Measurements from ENCODE around the gene RNF14. TPM values are rescaled to one million over a fixed set of nuclear protein-coding genes. Genes with fewer than 3 reads are reported as not detected.

Gene RNF14
- polyA plus RNA-seq, 3 donors, result 54.8 to 65.4 (median 55.5) TPM

DNA sequence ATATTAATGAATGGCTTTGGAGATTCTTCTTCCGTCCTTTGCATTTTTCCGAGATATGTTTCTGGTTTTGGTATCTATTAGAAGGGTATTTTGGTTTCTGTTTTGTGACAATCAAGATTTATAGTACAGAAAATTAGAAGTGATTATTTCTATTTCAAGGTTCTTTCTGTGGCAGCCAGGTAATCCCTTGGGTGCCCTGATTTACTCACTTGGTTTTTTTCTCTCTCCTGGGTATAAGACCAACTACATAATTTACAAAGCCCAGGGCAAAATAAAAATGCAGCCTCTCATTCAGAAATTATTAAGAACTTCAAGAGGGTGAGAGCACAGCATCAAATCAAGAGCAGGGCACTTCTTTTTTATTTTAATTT is 2.0 kb upstream of the RNF14 start:
- no peak for DNase-seq

DNA sequence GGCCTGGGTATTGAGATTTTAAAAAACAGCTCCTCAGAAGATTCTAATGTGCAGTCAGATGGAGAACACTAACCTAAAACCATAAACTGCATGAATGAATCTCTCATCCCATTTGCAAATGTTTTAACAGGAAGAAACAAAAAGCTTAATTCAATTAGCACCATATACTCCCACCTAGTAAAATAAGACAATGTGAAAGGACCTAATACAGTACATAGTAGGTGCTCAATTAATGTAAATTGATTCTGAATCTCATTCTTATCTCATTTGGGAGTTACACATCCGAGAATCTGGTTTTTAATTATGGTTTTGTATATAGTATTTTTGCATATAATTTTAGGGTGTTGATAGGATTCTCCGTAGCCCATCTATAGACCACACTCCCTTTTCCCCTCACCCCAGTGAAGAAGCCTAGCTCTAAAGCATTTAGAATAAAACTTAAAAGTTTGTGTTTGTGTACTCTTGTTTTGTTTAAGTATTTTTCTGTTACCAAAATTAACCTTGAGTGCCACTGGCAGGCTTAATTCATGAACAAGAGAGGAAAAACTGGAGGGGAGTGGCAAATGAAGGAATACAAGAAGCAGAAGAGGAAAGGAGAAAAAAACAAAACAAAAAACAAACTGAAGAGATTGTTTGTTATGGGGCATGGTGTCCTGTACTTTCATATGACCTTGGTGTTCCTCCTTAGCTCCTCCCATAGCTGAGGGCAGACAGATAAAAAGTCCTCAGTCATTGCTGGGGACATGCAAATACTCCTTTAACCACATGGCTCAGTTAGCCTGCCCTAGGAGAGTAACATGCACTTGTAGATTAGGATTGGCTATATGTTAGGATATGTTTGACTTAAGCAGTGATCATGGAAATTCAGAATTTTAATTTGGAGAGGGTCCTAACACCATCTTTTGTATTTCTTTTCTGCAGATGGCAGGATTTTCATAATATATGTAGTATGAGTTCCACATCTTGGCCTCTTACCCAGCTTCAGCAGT is 1.2 kb downstream of the RNF14 start:
- no peak for DNase-seq

DNA sequence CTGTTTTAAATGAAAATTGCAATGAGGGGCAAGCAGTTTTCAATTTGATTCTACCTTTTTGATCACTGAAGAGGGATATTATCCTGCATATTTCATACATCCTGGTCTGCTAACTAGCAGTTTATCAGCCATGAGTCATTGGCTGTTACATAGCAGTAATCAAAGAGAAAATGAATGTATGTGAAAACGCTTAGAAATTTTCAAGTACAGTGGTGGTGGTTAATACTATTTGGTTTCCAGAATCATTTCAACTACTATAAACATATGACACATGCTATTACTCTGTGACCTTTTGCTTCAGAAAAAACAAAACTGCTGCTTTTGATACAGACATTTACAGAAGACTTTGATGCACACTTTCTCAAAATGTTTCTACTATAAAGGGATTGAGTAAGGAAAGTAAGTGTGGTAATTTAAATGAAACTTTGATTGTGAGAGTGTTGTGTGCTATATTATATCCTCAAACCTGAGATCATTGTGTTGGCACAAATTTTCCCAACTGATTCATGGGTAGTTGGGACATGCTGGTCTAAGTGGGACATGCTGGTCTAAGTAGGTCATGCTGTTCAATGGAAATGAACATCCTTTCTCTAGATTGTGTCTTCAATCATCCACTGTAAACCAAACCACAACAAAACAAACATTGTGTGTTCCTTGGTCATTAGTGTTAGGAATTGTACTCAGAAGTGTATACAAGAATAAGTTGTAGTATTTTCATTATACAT is 5.1 kb downstream of the RNF14 start:
- no peak for DNase-seq

DNA sequence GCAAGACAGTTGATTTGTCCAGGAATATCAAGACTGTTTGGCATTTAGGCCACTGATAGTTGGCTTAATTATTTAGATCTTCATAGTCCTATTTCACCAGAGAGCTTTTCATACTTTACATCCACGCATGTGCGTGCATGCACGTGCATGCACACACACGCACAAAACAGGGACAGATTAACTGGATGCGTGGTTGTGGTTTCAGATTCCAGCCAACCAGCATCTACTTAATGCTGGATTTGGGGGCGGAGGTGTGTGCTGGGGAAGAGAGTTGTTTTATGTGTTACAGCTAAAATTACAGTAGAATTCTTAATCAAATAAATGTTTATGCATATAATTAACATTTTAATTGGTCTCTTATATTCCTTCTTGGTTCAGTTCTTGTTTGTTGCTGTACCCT is 7.3 kb downstream of the RNF14 start:
- DNase-seq, result no peak

DNA sequence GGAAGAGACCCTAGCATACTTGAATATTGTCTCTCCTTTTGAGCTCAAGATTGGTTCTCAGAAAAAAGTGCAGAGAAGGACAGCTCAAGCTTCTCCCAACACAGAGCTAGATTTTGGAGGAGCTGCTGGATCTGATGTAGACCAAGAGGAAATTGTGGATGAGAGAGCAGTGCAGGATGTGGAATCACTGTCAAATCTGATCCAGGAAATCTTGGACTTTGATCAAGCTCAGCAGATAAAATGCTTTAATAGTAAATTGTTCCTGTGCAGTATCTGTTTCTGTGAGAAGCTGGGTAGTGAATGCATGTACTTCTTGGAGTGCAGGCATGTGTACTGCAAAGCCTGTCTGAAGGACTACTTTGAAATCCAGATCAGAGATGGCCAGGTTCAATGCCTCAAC is 9.5 kb downstream of the RNF14 start:
- DNase-seq, result no peak

DNA sequence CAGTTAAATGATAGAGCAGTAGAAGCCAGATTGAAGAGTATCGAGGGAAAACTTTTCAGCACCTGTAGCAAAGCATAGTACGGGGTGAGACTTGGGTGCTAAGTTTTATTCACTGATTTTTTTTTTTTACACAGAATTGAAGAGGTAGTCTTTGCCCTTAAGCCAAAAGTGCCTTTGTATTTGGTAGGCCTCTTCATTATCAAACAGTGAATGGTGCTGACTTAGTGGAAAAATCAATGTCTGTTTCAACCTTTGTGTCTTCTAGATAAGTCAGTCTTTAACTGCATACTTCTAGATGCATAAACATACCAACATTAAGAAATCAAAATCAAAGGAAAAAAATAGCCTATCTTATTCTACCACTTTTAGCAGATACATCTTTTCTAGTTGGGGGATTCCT is 13.7 kb downstream of the RNF14 start:
- no peak for DNase-seq

DNA sequence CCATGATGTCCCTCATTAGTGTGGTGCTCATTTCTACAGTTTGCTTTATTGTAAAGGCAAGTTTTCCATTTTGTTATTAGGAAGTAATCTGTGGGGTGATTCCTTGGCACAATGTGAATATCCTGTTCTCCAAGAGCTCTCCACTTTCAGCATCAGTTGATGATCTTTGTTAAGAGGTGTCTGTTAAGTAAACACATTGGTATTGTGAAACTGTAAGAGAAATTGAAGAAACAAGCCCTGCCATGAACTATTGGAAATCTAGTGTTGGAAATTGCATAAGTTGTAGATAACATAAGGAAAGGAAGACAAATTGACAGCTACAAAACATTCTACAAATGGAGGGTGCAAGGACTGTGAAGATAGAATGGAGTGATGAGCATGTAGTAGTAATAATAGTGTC is 17.2 kb downstream of the RNF14 start:
- DNase-seq, result no peak

DNA sequence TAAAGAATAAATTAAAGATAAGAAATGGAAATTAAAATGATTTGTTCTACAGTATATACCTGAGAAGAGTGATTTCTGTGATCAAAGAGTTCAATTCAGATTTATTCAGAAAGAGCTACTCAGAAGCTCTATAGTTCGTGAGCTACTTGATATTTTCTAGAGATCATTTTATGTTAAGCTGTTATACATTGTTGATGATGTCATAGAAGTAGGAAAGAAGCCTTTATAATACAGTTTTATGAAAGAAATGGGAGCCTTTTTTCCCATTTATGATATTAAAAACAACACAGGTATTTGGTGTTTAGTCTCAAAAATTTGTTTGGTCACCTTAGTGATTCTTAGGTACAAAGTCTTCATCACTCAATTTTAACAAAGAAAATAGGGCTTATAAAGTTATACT is 20.8 kb downstream of the RNF14 start:
- no peak for DNase-seq

DNA sequence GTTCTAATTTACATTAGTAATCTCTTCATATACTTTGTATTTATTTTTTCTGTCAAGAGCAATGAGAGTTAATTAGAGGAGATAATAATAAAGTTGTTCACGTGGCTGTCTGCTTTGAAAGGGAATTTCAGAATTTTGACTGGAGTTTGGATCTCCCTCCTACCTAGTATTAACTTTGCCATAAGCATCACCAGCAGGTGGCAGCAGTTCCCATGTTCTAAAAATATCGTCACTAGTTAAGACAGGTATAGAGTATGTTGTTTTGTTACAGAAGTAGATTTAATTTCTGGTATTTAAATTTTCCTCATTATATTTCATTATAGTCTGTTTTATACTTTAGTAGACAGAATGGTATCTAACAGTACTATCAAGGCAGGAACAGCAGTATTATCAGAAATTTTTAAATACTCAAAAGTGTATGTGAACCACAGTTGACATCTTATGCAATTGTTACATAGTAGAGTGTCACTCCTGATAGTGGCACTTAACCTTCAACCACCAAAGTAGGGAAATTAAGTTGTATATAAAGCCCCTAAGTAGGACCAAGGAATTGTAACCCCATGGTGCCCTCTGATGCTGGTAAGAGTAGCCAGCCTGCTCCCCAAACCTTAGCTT is 23.6 kb downstream of the RNF14 start:
- DNase-seq, result peak; percentile 65

DNA sequence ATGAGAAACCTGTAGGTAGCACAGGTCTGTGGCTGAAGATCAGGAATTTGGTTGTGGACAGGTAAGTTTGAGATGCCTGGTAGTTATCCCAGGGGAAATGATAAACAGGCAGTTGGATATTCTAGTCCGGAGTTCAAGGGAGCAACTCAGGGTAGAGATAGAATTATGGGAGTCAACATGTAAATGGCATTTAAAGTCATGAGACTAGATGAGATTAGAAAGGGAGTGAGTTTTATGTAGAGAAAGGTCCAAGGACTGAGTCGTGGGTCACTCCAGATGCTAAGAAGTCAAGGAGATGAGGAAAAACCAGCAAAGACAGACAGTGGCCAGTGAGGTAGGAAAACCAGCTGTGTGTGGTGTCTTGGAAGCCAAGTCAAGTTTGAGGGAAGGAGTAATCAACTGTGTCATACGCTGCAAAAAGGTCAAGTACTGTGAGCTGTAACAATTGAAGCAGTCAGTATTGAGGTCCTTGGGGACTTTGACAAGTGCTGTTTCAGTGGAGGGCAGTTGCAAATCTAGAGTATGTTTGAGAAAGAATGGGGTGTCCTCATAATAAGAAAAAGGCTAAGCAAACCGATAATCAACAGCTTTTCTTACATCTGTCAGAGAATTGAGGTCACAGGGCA is 25.7 kb downstream of the RNF14 start:
- no peak for DNase-seq

DNA sequence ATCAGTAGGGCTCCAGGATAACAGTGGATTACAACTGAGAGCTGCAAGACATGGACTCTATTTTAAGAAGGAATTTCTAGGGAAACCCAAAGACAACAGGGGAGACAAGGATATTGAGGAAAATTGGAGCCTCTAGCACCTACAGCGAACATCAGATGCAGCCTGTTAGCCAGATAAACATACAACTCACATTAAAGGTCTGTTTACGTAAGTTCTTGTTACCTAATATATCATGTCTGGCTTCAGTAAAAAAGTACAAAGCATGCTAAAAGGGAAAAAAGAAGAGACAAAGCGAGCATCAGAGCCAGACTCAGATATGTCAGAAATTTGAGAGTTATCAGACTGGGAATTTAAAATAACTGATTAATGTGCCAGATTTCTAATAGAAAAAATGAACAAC is 26.8 kb downstream of the RNF14 start:
- peak; percentile 15 for DNase-seq

DNA sequence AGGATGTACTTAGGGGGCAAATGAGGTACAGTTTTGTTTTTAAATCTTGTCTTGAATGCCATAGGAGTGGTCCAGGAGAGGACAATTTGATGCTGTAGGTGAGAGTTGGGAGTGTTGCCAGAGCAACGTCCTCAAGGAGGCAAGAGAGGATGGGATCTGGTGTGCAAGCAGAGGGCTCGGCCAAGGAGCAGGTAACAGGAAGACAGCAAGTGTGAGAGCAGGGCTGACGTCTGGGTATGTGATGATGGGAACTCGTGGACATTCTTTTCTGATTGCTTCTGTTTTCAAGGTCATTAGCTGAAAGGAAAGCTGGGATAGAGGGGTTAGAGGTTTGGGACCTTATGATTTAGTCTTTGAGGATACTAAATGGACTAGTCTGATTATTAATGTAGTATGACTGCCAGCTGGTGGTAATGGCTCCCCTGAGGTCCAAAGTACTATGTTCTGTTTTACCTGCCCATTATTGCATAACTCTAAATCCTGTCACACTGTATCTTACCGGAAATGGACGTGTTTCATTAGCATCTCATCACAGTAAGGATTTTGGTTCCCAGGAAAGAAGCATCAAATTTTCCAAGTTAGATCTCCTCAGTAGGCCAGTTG is 28.6 kb downstream of the RNF14 start:
- DNase-seq, result no peak

DNA sequence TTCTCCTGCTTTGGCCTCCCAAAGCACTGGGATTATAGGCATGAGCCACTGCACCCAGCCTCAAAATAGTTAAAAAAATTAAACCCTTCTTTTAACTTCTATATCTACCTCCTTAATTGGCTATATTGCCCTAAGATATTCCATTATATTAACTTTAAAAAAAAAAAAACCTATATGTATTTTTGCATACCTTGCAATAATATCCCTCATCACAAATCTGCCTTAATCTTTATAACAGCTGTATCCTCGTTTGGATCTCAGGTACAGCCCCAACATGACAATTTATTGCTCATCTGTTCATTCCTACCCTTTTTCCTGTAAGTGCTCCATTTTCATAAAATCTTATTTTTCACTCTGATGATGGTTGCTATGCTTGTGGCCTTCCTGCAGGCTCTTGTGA is 31.3 kb downstream of the RNF14 start:
- DNase-seq, result no peak

DNA sequence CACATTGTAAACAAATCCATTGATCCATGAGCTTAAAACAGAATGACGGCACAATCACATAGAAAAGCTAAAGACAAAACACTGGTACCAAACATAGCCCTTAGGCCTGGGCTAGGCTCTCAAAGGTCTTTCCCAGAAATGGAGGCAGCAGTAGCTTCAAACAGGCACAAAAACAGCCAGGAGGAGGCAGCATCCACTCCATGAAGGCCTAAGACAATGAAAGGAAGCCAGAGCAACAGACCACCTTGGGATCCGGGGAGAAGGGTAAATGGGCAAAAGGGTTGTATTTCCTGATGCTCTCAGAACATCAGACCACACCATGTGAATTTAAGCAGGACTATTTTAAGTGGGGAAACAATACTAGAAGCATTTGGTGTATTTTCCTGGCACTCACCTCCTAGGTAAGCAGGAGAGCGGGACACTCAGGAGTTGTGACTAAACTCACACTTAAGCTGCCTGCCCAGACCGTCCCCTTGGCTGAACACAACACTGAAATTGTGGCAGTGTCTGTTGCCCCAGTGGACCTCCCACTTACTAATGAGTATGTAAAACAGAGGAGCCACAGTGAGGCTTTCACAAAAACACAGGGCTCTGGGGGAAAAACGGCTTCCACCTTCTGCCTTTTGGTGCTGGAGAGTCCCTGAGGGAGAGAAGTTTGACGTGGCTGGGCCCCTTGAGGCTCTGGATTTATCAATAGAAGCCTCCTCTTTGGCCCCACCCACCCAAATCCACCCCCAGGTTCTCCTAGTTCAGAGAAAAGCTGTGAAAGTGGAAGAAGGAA is 32.0 kb downstream of the RNF14 start:
- no peak for DNase-seq

DNA sequence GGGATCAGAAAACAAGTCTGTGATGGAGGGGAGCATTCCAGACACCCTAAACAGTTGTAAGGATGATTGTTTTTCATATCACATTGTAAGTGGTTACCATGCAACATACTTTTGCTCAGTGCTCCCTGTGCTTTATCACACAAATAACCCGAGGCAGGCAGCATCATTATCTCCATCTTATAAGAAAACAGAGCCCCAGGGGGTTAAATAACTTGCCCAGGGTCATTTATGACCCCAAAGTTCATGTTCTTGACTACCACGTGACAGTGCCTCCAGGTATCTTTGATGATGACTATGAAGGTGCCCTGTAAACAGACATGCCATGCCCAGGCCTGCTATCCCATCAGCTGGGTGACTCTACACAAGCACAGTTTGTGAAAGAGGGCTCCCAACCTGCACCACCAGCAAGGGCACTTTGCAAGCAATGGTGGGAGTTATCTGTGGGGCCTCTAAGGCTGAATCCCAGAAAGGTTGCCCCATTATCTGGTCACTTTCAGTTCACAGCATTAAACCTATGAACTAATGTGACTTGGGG is 34.4 kb downstream of the RNF14 start:
- no peak for DNase-seq

DNA sequence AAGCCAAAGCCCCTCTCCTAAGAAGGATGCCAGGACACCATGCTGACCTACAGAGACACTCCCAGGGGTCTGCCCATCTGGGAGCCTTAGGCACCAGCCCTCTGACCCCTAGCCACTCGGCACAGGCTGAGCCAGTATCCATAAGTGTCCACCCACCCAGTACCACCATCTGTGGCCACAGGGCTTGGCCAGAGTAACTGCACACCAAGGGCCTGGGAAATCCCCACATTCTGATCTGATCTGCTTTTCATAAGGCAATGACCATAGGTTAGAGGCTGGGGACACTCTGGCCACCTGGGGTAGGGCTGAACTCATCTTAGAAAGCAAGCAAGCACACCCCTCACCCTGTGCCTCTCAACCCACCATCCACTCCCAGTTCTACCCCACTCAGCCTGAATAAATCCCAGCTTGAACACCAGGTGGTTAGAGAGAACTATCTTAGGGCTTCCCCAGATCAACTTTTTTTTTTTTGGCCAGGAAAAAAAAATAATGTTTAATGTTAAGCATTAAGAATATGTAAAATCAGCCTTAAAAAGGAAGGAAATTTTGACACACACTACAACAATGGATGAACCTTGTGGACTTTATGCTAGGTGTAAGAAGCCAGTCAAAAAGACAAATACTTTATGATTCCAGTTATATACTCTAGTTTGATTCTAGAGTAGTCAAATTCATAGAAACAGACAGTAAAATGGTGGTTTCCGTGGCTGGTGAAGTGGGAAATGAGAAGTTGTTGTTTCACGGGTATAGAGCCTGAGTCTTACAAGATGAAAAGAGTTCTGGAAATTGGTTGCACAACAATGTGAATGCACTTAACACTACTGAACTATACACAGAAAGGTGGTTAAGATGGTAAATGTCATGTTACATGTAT is 37.7 kb downstream of the RNF14 start:
- no peak for DNase-seq

DNA sequence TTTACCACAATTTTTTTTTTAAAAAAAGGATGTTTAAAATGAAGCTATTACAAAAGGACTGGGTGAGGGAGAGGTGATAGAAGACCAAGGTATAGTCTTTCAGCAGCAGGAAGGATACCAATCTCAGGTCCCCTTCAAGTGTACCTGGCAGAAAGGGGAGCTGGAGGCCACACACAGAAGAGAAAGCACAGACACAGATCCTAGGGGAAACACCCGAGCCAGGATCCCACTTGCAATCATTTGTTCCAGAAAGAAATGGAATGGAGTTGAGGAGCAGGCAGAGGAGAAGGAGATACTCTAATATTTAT is 38.3 kb downstream of the RNF14 start:
- DNase-seq, result no peak

DNA sequence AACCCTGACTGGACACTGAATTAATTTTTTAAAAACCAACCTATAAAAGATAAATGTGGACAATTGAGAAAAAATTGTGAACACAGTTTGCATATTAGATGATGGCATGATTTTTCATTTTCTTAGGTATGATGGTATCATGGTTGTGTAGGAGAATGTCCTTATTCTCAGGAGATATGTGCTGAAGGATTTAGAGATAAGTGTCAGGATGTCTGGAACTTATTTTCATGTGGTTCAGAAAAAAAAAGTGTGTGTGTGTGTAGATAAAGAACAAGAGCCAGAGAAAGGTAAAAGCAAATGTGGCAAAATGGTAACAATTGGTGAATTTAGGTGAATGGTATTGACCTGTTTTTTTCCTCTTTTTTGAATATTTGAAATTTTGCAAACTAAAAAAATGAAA is 39.9 kb downstream of the RNF14 start:
- no peak for DNase-seq

DNA sequence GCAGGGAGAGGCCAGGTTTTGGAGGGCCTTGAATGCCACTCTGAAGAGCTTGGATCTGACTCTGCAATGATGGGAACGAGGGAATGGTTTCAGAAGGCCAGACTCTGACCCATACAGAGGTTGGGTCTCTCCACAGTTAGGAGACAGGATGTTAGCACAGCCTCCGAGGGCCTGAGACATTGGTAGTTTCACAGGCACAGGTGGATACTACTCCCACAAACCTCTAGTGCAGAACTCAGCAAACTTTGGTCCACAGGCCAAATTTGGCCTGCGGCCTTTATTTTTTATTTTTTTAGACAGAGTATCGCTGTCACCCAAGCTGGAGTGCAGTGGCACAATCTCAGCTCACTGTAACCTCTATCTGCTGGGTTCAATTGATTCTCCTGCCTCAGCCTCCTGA is 41.0 kb downstream of the RNF14 start:
- no peak for DNase-seq

DNA sequence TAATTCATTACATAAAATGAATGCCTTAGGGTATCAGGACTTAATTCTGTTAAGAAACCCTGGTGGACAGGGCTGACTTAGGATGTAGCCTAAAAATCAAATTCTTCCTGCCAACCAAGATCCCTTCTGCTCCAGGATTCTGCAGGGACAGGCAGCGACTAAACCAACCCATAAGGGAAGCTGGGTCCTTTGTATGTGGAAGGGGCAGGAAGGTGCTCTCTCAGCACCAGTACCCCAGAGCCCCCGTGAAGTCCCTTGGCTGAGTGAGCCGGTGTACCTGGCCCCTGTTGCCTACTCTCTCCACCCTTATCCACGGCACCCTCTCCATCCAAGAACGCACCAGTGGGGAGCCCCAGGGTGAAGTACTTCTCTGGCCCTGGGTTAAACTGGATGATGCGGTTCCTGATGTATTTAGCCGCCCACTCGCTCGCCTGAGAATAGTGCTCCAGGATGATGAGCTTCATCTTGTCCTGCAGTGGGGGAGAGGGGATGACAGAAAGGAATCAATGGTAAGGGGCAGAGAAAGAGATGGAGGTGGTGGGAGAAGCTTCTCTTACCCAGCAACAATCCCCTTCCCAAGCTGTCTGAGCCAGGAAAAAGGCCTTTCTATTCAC is 42.8 kb downstream of the RNF14 start:
- DNase-seq, result no peak
